Inflammatory macrophage (primary cell): ENCODE data around the gene SPATC1L.
"Not testable (repeated sequence)": the region's sequence is repeated elsewhere in the genome, so short reads cannot be mapped to it uniquely, and the experiment has no call there.

Source experiments
- DNase-seq, 2 donors: peaks; one replicate each; pipeline ENCODE4 v3.0.0-alpha.2; 2020 to 2022

The SPATC1L gene

GRCh38 chr21:46182548-46183336, 1.5 kb downstream of the SPATC1L start:
- no peak for DNase-seq

- DNase-seq = no peak
These were observed 2.2 kb downstream of the SPATC1L start for GRCh38 chr21:46181953-46182547.

GRCh38 chr21:46181436-46181835, 2.8 kb downstream of the SPATC1L start:
- DNase-seq = no peak

- no peak for DNase-seq
These were observed 3.4 kb downstream of the SPATC1L start for GRCh38 chr21:46180778-46181391.

- DNase-seq = peak in 1 of 2 donors; percentile 5
These were observed 4.1 kb downstream of the SPATC1L start for GRCh38 chr21:46180079-46180722.

GRCh38 chr21:46179708-46180078, 4.6 kb downstream of the SPATC1L start:
- DNase-seq = no peak

GRCh38 chr21:46178961-46179360, 5.3 kb downstream of the SPATC1L start:
- no peak for DNase-seq

GRCh38 chr21:46176443-46177129, 7.7 kb downstream of the SPATC1L start:
- DNase-seq = not testable (repeated sequence)

GRCh38 chr21:46173573-46173972, 10.7 kb downstream of the SPATC1L start:
- DNase-seq = no peak

- no peak for DNase-seq
These were observed 11.3 kb downstream of the SPATC1L start for GRCh38 chr21:46172863-46173528.

- no peak for DNase-seq
These were observed 12.0 kb downstream of the SPATC1L start for GRCh38 chr21:46171996-46172862.

GRCh38 chr21:46171585-46171984, 12.7 kb downstream of the SPATC1L start:
- no peak for DNase-seq

- DNase-seq = not testable (repeated sequence)
These were observed 13.6 kb downstream of the SPATC1L start for GRCh38 chr21:46170436-46171193.

- no peak for DNase-seq
These were observed 15.4 kb downstream of the SPATC1L start for GRCh38 chr21:46168659-46169386.

GRCh38 chr21:46168238-46168637, 16.0 kb downstream of the SPATC1L start:
- no peak for DNase-seq

- no peak for DNase-seq
These were observed 19.2 kb downstream of the SPATC1L start for GRCh38 chr21:46165098-46165497.

- DNase-seq = no peak
These were observed 20.9 kb downstream of the SPATC1L start for GRCh38 chr21:46163380-46163779.

- no peak for DNase-seq
These were observed 22.3 kb downstream of the SPATC1L start for GRCh38 chr21:46161633-46162592.
